ENCODE results near the gene PITPNC1.

- TF ChIP-seq, protein P1, sequence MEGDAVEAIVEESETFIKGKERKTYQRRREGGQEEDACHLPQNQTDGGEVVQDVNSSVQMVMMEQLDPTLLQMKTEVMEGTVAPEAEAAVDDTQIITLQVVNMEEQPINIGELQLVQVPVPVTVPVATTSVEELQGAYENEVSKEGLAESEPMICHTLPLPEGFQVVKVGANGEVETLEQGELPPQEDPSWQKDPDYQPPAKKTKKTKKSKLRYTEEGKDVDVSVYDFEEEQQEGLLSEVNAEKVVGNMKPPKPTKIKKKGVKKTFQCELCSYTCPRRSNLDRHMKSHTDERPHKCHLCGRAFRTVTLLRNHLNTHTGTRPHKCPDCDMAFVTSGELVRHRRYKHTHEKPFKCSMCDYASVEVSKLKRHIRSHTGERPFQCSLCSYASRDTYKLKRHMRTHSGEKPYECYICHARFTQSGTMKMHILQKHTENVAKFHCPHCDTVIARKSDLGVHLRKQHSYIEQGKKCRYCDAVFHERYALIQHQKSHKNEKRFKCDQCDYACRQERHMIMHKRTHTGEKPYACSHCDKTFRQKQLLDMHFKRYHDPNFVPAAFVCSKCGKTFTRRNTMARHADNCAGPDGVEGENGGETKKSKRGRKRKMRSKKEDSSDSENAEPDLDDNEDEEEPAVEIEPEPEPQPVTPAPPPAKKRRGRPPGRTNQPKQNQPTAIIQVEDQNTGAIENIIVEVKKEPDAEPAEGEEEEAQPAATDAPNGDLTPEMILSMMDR (conservative IDR thresholded peaks at IDR 0.05 in 1 of 2, IDR thresholded peaks at IDR 0.05 in 1 of 2; ENCODE audit: extremely low read depth in 1 of 2, insufficient read depth in 1 of 2, low read depth in 1 of 2, low read length in 2 of 2) = no peak
- TF ChIP-seq EZH2 (IDR thresholded peaks at IDR 0.05; ENCODE audit: borderline replicate concordance, low read length) = no peak
Measured at GRCh38 chr17:67605256-67605912, 228.3 kb downstream of the PITPNC1 start.
